Fibroblast of lung (primary cell): ENCODE results near the gene GNE. TPM values are rescaled to one million over a fixed set of nuclear protein-coding genes. Genes with fewer than 3 reads are reported as not detected.

Source experiments
- DNase-seq, 2 donors: peaks; one replicate each; pipeline versions ENCODE4 v3.0.0 to v3.0.0-alpha.2; 2010; ENCODE audit warnings: low read depth in 2 of 2
- H2AFZ ChIP-seq: 2 replicates; pipeline ENCODE4 v1.5.1; 2012; ENCODE audit warnings: low read length, control low read depth, inconsistent platforms
- H3K27ac ChIP-seq: 2 replicates; pipeline ENCODE4 v1.5.1; 2011; ENCODE audit warnings: low read length, control low read depth; ENCODE audit not compliant: insufficient read depth
- H3K27me3 ChIP-seq: 2 replicates; pipeline ENCODE4 v1.5.1; 2011; ENCODE audit warnings: mild to moderate bottlenecking, low read length; ENCODE audit not compliant: control insufficient read depth, insufficient read depth
- H3K36me3 ChIP-seq: 2 replicates; pipeline ENCODE4 v1.5.1; 2011; ENCODE audit warnings: low read length; ENCODE audit not compliant: control insufficient read depth, insufficient read depth
- H3K4me1 ChIP-seq: 2 replicates; pipeline ENCODE4 v1.5.1; 2011; ENCODE audit warnings: low read length; ENCODE audit not compliant: control insufficient read depth, insufficient read depth; ENCODE audit errors: extremely low read depth
- H3K4me2 ChIP-seq: 2 replicates; pipeline ENCODE4 v1.5.1; 2011; ENCODE audit warnings: low read length, control low read depth; ENCODE audit not compliant: insufficient read depth; ENCODE audit errors: extremely low read depth
- H3K4me3 ChIP-seq, 4 experiments: fragments of 200-600 bp in 1 of 4; sonication (generic) in 1 of 4; replicated peaks in 1 of 4; 2 replicates each; pipeline ENCODE4 v1.5.1; 2011 to 2016; ENCODE audit warnings: low read length in 4 of 4, low read depth in 3 of 4, mild to moderate bottlenecking in 3 of 4, control low read depth in 2 of 4, inconsistent platforms in 1 of 4, mixed read lengths in 1 of 4; ENCODE audit not compliant: insufficient read depth in 1 of 4; ENCODE audit errors: control extremely low read depth in 1 of 4
- H3K79me2 ChIP-seq: 2 replicates; pipeline ENCODE4 v1.5.1; 2012; ENCODE audit warnings: mild to moderate bottlenecking, low read length, inconsistent platforms; ENCODE audit not compliant: control insufficient read depth, insufficient read depth
- H3K9ac ChIP-seq: 2 replicates; pipeline ENCODE4 v1.5.1; 2011; ENCODE audit warnings: mild to moderate bottlenecking, low read length, control low read depth; ENCODE audit not compliant: insufficient read depth
- H3K9me3 ChIP-seq: 2 replicates; pipeline ENCODE4 v1.5.1; 2012; ENCODE audit warnings: low read depth, low read length; ENCODE audit not compliant: control insufficient read depth, insufficient read depth
- H4K20me1 ChIP-seq: 2 replicates; pipeline ENCODE4 v1.5.1; 2011; ENCODE audit warnings: low read length; ENCODE audit not compliant: control insufficient read depth, insufficient read depth; ENCODE audit errors: extremely low read depth
- EZH2 ChIP-seq: IDR thresholded peaks from 2 replicates; pipeline ENCODE4 v1.5.1; 2012; ENCODE audit warnings: low read length, control low read depth, mild to moderate bottlenecking; ENCODE audit errors: missing control alignments
- polyA plus RNA-seq, 2 donors: library from polyadenylated mRNA; depleted of rRNA in 1 of 2; stranded (reverse) in 1 of 2; unstranded in 1 of 2; fragments of >200 nt; gene quantifications; 2 replicates each; pipeline ENCODE4 v1.2.1, GENCODE V29; 2011 to 2012; ENCODE audit warnings: missing spikeins in 1 of 2
- total RNA-seq: library from RNA; depleted of rRNA; stranded (reverse); fragments of >200 nt; gene quantifications from 2 replicates; pipeline ENCODE4 v1.2.1, GENCODE V29; 2014
- TF ChIP-seq, protein P1 (sequence below), 2 donors: IDR thresholded peaks in 1 of 2; conservative IDR thresholded peaks in 1 of 2; 1 replicate in 1 of 2; 2 replicates in 1 of 2; pipeline ENCODE4 v1.5.1; 2011 to 2012; ENCODE audit warnings: low read length in 2 of 2, control low read depth in 1 of 2, inconsistent platforms in 1 of 2, low read depth in 1 of 2, mild to moderate bottlenecking in 1 of 2

GNE gene
- total and polyA plus RNA-seq, 2 donors (not counting 1 experiment from before 2014, with no cell fraction given), result 22.1 to 31.2 TPM

GRCh38 chr9:36191290-36191645 lies 67.0 kb downstream of the GNE start:
- peak in 1 of 2 donors; percentile 22 for DNase-seq
- peak overlapping the region; percentile 99 for H3K4me2 ChIP-seq
- no peak overlapping the region for H2AFZ ChIP-seq

GRCh38 chr9:36190388-36191289 lies 67.6 kb downstream of the GNE start, which contains the start of gene CLTA:
TSS of gene CLTA (plus strand) at chr9:36190921. CDS start at chr9:36191057, 136 bp downstream.
- Histone ChIP-seq H4K20me1 (peaks cover 2% of the 10 kb centered on the region), H3K27me3 (no peaks in the 10 kb centered on the region), H3K9ac (peak within 1 kb of the TSS; percentile 72), H3K27ac (peak within 1 kb of the TSS; percentile 86), H3K36me3 (no peaks in the 10 kb centered on the region), H3K4me3 (peak within 1 kb of the TSS; percentile 62 to 99 (median 82)), H3K79me2 (peaks cover 48% of the 10 kb centered on the region), H2AFZ (peak within 1 kb of the TSS; percentile 98), H3K4me1 (peaks cover 12% of the 10 kb centered on the region), H3K4me2 (peak within 1 kb of the TSS; percentile 99), H3K9me3 (no peaks in the 10 kb centered on the region)
- TF ChIP-seq, protein P1, sequence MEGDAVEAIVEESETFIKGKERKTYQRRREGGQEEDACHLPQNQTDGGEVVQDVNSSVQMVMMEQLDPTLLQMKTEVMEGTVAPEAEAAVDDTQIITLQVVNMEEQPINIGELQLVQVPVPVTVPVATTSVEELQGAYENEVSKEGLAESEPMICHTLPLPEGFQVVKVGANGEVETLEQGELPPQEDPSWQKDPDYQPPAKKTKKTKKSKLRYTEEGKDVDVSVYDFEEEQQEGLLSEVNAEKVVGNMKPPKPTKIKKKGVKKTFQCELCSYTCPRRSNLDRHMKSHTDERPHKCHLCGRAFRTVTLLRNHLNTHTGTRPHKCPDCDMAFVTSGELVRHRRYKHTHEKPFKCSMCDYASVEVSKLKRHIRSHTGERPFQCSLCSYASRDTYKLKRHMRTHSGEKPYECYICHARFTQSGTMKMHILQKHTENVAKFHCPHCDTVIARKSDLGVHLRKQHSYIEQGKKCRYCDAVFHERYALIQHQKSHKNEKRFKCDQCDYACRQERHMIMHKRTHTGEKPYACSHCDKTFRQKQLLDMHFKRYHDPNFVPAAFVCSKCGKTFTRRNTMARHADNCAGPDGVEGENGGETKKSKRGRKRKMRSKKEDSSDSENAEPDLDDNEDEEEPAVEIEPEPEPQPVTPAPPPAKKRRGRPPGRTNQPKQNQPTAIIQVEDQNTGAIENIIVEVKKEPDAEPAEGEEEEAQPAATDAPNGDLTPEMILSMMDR (conservative IDR thresholded peaks at IDR 0.05 in 1 of 2, IDR thresholded peaks at IDR 0.05 in 1 of 2; ENCODE audit: low read depth in 1 of 2, low read length in 2 of 2), result peak; percentile 45 to 59
- no peak for TF ChIP-seq EZH2
- DNase-seq, result peak; percentile 99

More at GRCh38 chr9:36191290-36191645, 67.0 kb downstream of the GNE start:
- TF ChIP-seq EZH2, result no peak
- TF ChIP-seq, protein P1 (conservative IDR thresholded peaks at IDR 0.05 in 1 of 2, IDR thresholded peaks at IDR 0.05 in 1 of 2; ENCODE audit: low read depth in 1 of 2, low read length in 2 of 2), result no peak
- Histone ChIP-seq H4K20me1 (peaks cover 2% of the 10 kb centered on the region), H3K36me3 (no peaks in the 10 kb centered on the region), H3K4me1 (peaks cover 12% of the 10 kb centered on the region), H3K27me3 (no peaks in the 10 kb centered on the region), H3K79me2 (peaks cover 53% of the 10 kb centered on the region), H3K27ac (peak overlapping the region; percentile 86), H3K9ac (peak overlapping the region; percentile 72), H3K4me3 (peak overlapping the region; percentile 62 to 99 (median 82)), H3K9me3 (no peaks in the 10 kb centered on the region)

- peak overlapping the region; percentile 86 for H3K27ac ChIP-seq
- H3K36me3 ChIP-seq, result no peaks in the 10 kb centered on the region
- no peak overlapping the region for H3K9ac ChIP-seq
- no peaks in the 10 kb centered on the region for H3K27me3 ChIP-seq
- H3K4me2 ChIP-seq, result peak overlapping the region; percentile 85
- TF ChIP-seq, protein P1 (conservative IDR thresholded peaks at IDR 0.05 in 1 of 2, IDR thresholded peaks at IDR 0.05 in 1 of 2; ENCODE audit: low read depth in 1 of 2, low read length in 2 of 2), result no peak
- no peak for TF ChIP-seq EZH2
- H2AFZ ChIP-seq, result no peak overlapping the region
- H3K4me3 ChIP-seq, result peak overlapping the region; percentile 62 to 99 (median 82)
- H4K20me1 ChIP-seq, result peaks cover 2% of the 10 kb centered on the region
- H3K9me3 ChIP-seq, result no peaks in the 10 kb centered on the region
- H3K79me2 ChIP-seq, result peaks cover 42% of the 10 kb centered on the region
- no peak for DNase-seq
- H3K4me1 ChIP-seq, result peaks cover 12% of the 10 kb centered on the region
Observed at GRCh38 chr9:36189976-36190375, 68.3 kb downstream of the GNE start.
